GM04504 (cell line): ENCODE measurements around the gene CNTN5.
"Not testable (repeated sequence)": the region's sequence is repeated elsewhere in the genome, so short reads cannot be mapped to it uniquely, and the experiment has no call there.

Experiments
- DNase-seq: peaks from one replicate; pipeline ENCODE4 v3.0.0-alpha.2; 2012; ENCODE audit warnings: low read depth

CNTN5 gene

DNA sequence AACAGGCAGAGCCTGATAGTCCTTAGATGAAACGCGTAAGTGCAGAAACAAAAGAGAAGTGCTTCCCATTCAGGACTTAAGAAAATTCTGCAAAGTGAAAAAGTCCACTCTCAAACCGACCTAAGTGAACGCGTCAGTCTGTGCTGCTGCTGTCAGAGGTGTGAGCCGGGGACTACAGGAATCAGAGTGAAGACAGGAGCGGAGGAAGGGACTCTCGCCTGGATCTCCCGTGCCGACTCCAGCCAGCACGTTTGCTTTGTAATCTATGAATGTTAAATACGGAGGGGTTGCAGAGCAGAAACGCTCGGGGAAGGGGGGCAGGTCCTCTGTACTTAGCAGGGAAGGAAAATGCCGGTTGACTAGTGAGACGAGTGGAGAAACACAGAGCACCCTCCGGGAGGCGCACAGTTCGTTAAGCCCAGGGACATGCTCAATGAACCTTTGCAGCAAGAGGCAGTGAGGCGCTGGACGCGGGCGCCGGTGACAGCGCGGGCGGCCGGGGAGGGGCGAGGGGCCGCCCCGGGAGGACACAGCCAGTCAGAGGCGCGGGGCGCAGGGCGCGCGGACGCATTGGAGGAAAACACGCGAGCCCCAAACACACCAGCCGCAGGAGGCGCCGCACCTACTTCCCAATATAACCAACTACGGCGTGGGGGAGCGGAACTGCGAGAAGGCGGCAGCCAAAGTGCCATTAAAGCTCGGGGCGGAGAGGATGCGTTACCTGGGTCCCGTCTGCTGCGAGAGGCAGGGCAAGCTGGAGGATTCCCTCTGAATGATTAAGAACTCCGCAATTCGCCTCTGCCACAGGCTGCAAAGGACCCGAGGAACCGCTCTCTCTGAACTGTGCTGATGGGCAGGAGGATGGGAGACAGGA lies at the start of gene CNTN5:
Gene CNTN5 (plus strand): TSS at position 598 of the 874 bp plus-strand sequence.
- no peak for DNase-seq

DNA sequence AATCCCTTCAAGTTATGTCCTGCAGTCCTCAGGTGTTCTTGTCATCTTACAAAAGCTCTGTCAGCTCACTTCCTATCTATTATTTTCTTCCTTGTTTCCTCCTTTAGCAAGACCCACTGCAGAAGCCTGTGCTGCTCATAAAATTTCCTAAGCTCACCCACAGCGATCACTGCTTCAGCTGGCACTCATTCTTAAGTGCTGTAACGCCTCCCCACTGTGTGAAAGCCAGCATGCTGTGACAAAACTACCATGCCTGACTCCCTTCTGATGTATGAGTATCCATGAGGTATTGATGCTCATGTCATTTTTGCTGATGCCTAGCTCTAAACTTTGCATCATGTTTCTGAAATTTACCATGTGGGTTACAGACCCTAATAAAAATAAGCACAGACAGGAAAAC lies 41.5 kb upstream of the CNTN5 start:
- no peak for DNase-seq

DNA sequence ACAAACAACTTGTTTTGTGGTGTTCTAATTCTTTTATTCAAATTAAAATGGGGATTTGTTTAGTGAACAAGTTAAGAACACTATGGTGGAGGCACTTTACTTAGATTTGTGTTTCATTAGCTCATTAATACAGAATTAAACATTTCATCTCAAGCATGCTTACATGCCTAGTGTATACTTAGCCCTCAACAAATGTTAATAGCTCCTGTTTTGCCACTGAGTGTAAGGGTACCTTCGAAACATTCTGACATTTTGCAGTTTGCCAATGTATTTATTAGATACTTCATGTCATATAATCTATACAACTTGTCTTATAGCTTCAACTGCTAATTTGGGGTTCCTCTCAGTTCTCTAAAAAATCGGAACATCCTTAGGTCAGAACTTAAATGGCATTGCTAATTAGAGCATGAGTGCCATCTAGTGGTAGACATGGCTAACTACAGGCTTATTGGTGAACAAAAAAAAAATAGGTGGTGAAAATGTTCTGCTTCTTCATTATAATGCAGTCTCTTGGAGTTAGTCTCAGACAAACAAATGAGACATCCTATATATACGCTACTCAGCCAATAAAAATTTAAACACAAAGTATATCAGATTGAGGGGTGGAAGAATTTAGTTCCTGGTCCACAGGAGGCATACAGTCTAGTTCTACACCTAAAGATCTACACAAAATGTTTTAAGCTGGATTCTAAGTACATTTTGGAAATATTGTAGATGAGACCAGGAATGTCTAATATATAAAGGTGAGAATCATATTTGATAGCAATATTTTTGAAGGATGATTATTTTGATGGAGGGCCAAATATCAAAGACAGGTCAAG lies 4.9 kb upstream of the CNTN5 start:
- no peak for DNase-seq

DNA sequence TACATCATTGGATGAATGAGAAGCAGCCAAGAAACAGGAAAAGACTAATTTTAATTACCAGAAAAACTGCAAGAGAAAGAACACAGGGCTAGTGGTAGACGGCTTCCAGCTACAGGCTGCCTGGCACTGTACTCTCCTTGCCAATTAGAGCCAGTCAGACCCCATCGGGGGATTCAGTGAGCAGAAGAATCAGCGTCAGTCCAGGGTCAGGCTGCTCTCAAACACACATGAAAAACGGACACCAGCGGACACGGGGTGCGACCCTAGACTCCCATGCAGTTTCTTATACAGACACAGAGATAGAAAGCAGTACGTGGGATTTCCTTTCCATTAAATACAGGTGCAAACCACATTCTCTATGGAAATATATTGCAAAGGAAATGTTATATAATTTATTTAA lies 1.1 kb upstream of the CNTN5 start:
- DNase-seq = no peak

DNA sequence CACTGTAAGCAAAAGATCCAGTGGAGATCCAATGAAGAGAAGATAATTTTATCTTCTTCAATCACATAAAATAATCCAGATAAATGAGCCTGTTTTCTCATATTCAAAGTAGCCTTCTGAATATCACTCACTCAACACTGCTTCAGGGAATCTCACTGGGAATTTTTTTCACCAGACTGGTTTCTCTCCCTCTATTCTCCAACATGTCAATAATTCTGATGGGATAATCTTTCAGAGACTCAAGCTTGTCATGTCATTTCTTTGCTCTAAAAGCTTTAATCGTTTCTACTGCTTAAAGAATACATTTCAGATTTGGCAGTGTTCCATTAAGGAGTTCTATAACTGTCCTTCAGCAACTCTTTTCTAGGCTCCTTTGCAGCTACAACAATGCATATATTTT lies 16.3 kb downstream of the CNTN5 start:
- DNase-seq = no peak

DNA sequence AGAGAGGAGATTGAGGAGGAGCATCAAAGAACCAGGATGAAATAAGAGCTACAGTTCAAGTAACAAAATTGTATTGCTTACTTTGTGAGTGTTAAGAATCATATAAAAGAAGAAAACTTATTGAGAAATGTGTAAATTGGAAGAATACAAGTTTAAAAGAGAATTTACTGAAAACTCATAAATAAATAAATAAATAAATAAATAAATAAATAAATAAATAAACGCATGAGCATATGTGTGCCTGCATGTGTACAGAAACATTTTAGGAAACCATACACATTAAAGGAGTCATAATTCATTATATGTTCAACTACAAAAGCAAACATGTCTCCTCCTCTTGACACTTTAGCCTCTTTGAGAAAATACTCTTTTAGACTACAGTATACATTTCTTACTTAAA lies 42.6 kb downstream of the CNTN5 start:
- no peak for DNase-seq

DNA sequence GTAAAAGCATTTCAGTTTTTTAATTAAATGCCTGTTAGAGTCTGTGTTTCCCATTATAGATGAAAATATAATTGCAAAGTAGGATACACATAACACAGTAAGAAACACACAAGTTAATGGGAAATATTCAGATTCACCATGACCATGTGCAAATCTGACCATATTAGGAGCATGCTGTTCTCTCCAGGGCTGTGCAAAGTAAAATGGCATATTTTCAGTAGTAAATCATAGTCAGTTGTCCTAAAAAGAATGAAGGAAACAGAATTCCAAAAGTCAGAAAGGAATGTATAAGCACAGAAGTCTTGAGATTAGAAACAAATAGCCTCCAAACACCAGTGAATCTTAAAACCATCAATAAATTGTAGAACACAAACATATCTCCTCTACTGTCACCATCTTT lies 44.4 kb downstream of the CNTN5 start:
- DNase-seq = no peak

DNA sequence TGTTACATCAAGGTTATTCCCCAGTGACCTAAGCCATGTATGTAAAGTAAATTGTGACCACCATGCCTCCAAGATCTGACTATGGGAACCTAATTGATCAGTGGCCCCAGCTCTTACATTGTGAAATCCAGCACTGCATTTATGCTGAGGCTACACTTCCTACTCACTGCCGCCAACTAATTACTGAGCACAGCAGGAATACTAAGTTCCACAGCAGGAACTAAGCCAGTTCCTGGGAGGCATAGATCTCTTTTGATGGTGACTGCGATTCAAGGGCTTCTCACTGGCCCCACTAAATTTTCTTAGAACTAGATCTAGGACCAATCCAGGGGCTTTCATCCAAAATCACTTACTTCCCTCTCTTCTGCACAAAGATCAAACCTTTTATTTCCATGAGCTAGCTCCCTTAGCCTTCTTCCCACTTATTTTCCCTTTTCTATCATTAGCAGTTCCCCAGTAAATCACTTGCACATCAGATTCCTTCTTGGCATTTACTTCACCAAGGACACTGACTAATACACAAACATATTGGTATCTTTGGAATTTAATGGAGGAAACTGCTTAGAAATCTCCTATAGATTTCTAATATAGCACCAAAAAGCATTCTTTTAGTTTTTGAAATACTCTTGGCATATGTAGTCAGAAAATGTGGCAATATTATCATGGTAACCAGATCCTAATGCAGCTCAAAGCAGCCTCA lies 46.0 kb downstream of the CNTN5 start:
- DNase-seq = no peak

DNA sequence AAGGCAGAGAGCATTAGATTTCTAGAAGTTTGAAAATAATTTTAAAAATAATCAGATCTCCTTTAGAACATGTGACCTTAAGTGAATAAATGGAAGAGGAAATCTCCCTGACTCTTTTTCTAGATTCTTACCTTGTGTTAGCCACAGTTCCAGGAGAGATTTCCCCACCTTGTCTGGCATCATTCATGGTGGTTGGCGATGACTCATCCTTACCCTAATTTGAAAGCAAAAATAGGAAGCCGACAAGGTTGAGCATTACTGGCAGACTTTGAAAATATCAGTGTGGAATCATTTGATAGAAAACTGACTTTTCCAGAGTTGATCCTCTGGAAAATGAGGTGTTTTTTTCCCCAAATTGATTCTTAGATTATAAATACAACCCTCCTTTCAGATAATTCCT lies 48.1 kb downstream of the CNTN5 start:
- no peak for DNase-seq

DNA sequence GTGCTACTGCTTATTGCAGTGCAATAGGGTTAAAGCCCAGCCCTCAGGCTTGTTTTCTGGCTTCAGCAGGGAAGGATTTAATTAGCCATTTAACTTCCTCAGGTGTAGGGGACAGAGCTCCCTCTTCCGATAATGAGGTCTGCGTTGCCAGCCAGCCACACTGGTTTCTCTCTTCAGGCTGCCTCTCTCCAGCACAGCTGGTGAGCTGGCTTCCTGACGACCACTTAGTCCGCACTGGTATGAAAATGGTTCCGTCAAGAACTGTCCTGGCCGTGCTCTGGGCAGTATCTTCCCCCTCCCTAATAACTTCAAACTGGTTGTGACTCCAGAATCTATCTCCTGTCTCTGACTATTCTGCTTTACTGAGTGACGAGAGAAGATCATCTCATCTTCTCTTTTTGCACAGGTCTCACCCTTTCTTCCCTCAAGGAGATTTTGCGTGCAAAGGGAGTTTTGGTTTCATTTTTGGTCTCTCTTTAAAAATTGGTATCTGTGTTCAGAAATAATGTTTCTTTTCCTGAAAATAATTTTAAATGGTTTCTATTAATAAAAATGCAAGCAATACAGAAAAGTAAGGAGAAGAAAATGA lies 49.2 kb downstream of the CNTN5 start:
- no peak for DNase-seq

DNA sequence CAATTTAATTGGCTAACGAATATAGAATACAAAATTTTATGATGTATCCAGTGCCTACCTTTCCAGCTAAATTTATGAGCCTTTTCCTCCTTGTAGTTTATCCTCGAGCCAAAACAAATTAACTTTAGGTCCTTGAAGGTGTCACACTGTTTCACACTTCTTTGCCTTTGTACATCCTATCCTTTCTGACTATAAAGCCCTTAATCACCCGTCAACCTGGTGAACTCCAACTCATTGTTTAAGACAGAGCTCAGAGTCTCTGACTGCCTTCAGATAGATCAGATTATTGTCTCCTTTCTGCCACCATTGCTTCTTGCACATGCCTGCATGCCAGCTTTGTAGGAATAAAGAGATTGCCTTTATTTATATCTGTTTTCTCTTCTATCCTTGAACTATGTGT lies 58.8 kb downstream of the CNTN5 start:
- DNase-seq = no peak

DNA sequence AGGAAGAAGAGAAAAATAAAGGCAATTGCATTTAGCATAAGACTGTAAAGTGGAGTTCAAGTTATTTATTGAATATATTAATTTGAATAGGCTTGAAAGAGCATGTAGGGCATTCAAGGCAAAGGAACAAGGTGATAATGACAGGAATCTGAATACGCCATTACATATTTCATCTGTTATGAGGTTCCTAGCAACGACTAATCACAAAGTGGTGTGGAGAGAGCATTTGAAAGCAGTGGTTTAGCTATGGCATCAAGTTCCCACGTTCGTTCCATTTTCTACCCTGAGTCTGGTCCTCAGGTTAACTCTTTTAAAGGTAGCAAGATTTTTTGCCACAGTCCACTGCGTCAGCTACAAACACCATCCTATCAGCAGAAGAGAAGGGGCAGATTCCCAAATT lies 59.4 kb downstream of the CNTN5 start:
- no peak for DNase-seq

DNA sequence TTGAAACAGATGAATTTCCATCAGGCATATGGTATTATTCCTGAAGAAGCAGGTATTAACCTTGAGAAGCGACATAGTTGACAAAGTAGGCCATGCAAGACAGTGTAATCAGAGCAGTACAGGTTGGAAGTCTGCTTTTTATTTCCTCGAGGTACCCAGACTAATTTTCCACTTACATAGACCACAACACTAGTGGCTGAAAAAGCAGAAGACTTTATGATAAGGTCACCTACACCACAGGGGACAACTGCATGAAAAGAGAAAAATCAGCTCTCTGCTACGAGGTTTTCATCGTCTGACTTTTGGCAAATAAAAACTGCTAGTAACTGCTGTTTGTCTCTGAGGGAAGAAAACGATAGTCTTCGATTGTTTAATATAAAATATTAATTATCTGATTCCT lies 77.5 kb downstream of the CNTN5 start:
- no peak for DNase-seq

DNA sequence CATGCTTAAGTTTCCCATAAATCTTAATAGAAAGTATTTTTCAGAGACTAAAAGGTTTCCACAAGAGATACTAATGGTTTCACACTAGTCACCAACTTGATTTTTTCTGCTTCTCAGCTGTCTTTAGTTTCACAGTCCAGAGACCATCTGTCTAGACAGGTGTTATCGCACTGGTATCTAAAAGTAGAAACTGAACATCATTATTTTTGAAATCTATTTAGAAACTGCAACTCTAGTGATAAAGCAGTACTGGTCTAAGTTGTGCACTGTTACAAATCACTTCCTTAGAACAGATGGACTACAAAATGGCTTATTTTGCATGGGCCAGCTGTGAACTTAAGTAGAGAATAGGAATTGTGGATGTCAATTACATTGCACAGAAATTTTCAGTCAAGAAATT lies 78.0 kb downstream of the CNTN5 start:
- DNase-seq = no peak

DNA sequence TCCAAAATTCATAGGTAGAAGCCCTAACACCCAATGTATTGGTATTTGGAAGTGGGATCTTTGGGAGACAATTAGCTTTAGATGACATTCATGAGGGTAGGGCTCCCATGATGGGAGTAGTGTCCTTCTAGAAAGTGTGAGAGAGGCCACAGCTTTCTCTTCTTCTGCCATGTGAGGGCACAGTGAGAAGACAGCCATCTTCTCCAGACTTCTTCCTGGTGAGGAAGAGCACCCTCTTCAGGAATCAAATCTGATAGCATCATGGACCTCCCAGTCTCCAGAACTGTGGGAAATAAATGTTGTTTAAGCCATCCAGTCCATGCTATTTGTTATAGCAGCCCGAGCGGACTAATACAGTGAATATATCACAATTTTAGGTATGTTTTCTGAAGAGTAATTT lies 96.9 kb downstream of the CNTN5 start:
- no peak for DNase-seq

DNA sequence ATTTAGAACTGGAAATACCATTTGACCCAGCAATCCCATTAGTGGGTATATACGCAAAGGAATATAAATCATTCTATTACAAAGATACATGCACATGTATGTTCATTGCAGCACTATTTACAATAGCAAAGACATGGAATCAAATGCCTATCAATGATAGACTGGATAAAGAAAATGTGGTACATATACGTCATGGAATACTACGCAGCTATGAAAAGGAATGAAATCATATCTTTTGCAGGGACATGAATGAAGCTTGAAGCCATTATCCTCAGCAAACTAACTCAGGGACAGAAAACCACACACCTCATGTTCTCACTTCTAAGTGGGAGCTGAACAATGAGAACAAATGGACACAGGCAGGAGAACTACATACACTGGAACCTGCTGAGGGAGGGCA lies 113.1 kb downstream of the CNTN5 start:
- not testable (repeated sequence) for DNase-seq

DNA sequence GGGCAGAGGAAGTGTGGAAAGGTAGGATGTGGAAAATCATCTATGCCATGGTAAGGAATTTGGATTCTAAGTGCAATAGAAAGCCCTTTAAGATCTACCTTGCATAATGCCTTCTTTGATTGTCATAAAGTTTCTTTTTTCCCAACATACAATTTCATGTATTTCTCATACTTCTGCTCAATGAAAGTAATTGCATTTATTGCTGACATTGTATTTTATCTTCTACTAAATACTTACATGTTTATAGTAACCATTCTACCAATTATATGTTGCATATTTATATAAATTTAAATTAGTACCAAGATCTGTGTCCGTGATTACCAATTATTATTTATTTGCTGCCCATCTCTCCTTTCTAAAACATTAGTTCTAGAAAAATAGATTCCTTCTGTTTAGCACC lies 114.8 kb downstream of the CNTN5 start:
- no peak for DNase-seq

DNA sequence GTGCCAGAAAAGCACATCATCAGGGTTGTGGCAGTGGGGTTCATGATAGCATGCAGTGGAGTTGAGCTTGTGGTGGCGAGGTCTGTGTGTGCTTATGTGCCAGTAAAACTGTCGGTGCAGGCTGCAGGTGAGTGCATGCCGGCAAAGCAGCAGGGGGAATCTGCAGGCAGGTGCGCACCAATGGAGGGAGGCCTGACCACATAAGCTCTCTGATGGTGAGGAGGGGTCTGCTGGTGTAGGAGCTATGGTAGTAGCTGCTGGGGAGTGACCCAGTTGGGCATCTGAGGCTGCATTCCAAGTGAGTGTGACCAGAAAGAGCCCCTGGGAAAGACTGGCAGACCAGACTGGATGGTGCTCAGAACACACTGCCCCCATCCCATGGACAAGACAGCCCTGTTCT lies 121.5 kb downstream of the CNTN5 start:
- DNase-seq = no peak

DNA sequence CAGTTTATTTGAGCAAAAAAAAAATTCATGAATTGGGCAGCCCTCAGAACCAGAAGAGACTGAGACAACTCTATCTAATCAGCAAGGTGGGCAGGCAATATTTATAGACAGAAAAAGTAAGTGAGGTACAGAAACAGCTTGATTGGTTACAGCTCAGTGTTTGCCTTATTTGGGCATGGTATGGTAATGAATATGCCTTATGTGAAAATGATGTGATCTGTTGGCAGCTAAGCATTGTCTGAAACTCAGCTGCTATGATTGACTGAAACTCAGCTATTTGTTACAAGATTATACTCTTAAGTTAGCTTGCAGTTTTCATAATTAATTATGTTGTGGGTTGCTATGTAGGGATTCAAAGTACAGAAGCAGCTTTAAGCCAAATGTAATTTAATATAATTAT lies 127.6 kb downstream of the CNTN5 start:
- DNase-seq = no peak

DNA sequence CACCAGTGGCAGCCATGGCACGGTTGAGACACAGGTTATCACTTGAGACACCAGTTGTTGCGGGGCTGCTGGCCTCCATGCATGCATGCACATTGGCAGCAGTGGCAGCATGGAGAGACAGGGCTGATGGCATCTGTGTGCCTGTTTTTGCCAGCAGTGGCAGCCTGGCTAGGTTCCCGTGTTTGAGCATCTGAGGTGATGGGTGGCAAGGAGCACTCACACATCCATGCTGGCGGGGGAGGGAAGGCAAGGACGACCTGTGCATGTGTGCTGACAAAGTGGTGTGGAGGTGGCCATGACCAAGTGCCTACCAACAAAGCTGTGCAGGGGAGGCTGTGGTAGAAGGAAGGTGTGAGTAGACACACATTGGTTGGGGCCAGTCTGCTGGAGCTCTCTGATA lies 133.5 kb downstream of the CNTN5 start:
- no peak for DNase-seq

DNA sequence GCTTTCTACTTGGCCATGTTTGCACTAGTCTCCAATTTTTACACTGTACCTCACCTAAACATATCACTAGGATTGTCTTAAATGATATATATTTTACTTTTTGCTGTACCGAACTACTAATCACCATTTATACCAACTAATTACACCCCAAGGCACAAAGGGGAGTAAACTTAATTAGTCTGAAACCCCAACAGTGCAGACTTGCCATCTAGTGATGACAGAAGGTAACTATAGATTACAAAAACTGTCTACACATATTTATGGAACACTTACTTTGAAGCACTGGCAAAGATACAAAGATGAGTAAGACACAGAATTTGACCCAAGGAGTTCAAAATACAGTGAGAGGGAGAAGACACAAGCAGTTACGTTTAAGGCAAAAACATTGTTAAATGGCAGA lies 139.7 kb downstream of the CNTN5 start:
- no peak for DNase-seq

DNA sequence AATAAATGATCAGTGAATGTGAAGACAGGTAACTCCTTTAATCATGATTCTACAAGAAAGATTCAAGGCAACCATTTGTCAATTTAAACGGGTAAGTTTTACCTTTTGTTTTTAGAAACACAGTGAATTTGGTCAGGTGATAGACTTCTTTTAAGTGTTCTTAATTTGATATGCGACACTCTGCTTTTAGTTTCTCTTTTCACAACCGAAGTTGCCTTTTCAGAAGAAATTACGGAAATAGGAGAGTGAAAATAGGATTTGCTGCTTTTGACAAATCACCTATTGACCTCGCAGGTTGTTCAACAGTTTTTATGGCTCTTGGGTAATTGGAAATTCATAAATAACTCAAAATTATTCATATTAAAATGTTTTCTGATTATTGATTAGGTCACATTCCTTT lies 142.1 kb downstream of the CNTN5 start:
- DNase-seq = no peak
